ENCODE data around the gene NLGN1.

GRCh38 chr3:174168026-174168425 lies 770.5 kb downstream of the NLGN1 start:
- TF ChIP-seq NCOA2 (IDR thresholded peaks at IDR 0.05; ENCODE audit: partially characterized antibody in 2 of 2), result no peak
- no peak for TF ChIP-seq ZC3H4 (CRISPR knock-in tag; IDR thresholded peaks at IDR 0.05; ENCODE audit: borderline replicate concordance)
- TF ChIP-seq E2F8 (IDR thresholded peaks at IDR 0.05; ENCODE audit: low read depth, partially characterized antibody), result no peak
- TF ChIP-seq ZNF384 (IDR thresholded peaks at IDR 0.05; ENCODE audit: low read depth, low read length), result no peak
- TF ChIP-seq ZNF740 (CRISPR knock-in tag; IDR thresholded peaks at IDR 0.05), result no peak
- no peak for TF ChIP-seq ZNF740 (tag; IDR thresholded peaks at IDR 0.05)
- TF ChIP-seq FOXP4 (CRISPR knock-in tag; IDR thresholded peaks at IDR 0.05; ENCODE audit: borderline replicate concordance), result no peak
- no peak for TF ChIP-seq CHD7 (IDR thresholded peaks at IDR 0.05; ENCODE audit: low read depth, low read length)
- no peak for TF ChIP-seq ELF2 (CRISPR knock-in tag; IDR thresholded peaks at IDR 0.05)
- TF ChIP-seq NONO (IDR thresholded peaks at IDR 0.05; ENCODE audit: low read depth in 2 of 2, low read length in 1 of 2), result no peak
- TF ChIP-seq SIN3A (IDR thresholded peaks at IDR 0.05; ENCODE audit: borderline replicate concordance in 2 of 2, control insufficient read depth in 1 of 2, low read depth in 2 of 2, low read length in 2 of 2), result no peak
- TF ChIP-seq CTCF (IDR thresholded peaks at IDR 0.05 in 2 of 3, conservative IDR thresholded peaks at IDR 0.05 in 1 of 3; ENCODE audit: insufficient read depth in 2 of 3, low read depth in 1 of 3, low read length in 3 of 3), result no peak
- no peak for TF ChIP-seq POLR2A (conservative IDR thresholded peaks at IDR 0.05)
- TF ChIP-seq SMC3 (conservative IDR thresholded peaks at IDR 0.05; ENCODE audit: insufficient read depth, low read depth, low read length), result no peak
- TF ChIP-seq FOXK1 (CRISPR knock-in tag; IDR thresholded peaks at IDR 0.05; ENCODE audit: borderline replicate concordance), result no peak
